ENCODE results near the gene FA2H.
"Not testable (repeated sequence)": the region's sequence is repeated elsewhere in the genome, so short reads cannot be mapped to it uniquely, and the experiment has no call there.

FA2H gene

GRCh38 chr16:74774223-74775139 is at the start of gene FA2H:
Gene FA2H (minus strand): TSS chr16:74774820. CDS start chr16:74774755, 65 bp downstream.
- no peaks in the 10 kb centered on the region for H3K9me3 Mint-ChIP-seq
- DNase-seq (peak; percentile 42), ATAC-seq (replicated peaks) (peak; percentile 84 to 87)
- H3K4me1 Mint-ChIP-seq = peaks cover 18 to 30% of the 10 kb centered on the region in 2 donors
- peaks cover 35 to 57% of the 10 kb centered on the region in 2 donors for H3K27me3 Mint-ChIP-seq
- H3K4me3 Mint-ChIP-seq = peak within 1 kb of the TSS; percentile 53 to 85
- H3K27ac Mint-ChIP-seq = peak within 1 kb of the TSS; percentile 32
- H3K36me3 Mint-ChIP-seq = no peaks in the 10 kb centered on the region

- Mint-ChIP-seq H3K27ac (no peak overlapping the region), H3K4me1 (peaks cover 0 to 6% of the 10 kb centered on the region in 2 donors), H3K9me3 (peaks cover 0 to 6% of the 10 kb centered on the region in 2 donors), H3K36me3 (no peaks in the 10 kb centered on the region), H3K27me3 (peaks cover 30 to 56% of the 10 kb centered on the region in 2 donors), H3K4me3 (no peak overlapping the region)
- DNase-seq (no peak), ATAC-seq (replicated peaks) (no peak)
Measured at GRCh38 chr16:74817851-74818250, 43.2 kb upstream of the FA2H start.

GRCh38 chr16:74813109-74813641 is 38.6 kb upstream of the FA2H start:
- peaks cover 0 to 7% of the 10 kb centered on the region in 2 donors for H3K4me1 Mint-ChIP-seq
- H3K9me3 Mint-ChIP-seq = no peaks in the 10 kb centered on the region
- peaks cover 10 to 40% of the 10 kb centered on the region in 2 donors for H3K27me3 Mint-ChIP-seq
- ATAC-seq (replicated peaks) = peak; percentile 99 to 100
- no peaks in the 10 kb centered on the region for H3K36me3 Mint-ChIP-seq
- DNase-seq = peak; percentile 62
- peak overlapping the region in 1 of 2 donors; percentile 49 for H3K4me3 Mint-ChIP-seq
- no peak overlapping the region for H3K27ac Mint-ChIP-seq

GRCh38 chr16:74811911-74812310 is 37.3 kb upstream of the FA2H start:
- H3K4me1 Mint-ChIP-seq = peaks cover 0 to 7% of the 10 kb centered on the region in 2 donors
- no peak overlapping the region for H3K4me3 Mint-ChIP-seq
- H3K9me3 Mint-ChIP-seq = peaks cover under 1 to 1% of the 10 kb centered on the region in 2 donors
- H3K27me3 Mint-ChIP-seq = peaks cover 11 to 39% of the 10 kb centered on the region in 2 donors
- peaks cover 1% of the 10 kb centered on the region in 2 donors for H3K36me3 Mint-ChIP-seq
- H3K27ac Mint-ChIP-seq = no peak overlapping the region
- ATAC-seq (replicated peaks) (no peak), DNase-seq (no peak)

GRCh38 chr16:74811216-74811615 is 36.6 kb upstream of the FA2H start:
- H3K4me1 Mint-ChIP-seq; H3K27ac Mint-ChIP-seq; H3K4me3 Mint-ChIP-seq; ATAC-seq (replicated peaks); H3K9me3 Mint-ChIP-seq; DNase-seq; H3K36me3 Mint-ChIP-seq: not testable (repeated sequence)
- peaks cover 15 to 45% of the 10 kb centered on the region in 2 donors for H3K27me3 Mint-ChIP-seq

GRCh38 chr16:74807052-74807646 is 32.5 kb upstream of the FA2H start:
- DNase-seq (no peak), ATAC-seq (replicated peaks) (no peak)
- H3K27ac Mint-ChIP-seq = no peak overlapping the region
- no peaks in the 10 kb centered on the region for H3K4me1 Mint-ChIP-seq
- H3K36me3 Mint-ChIP-seq = peaks cover 4% of the 10 kb centered on the region in 2 donors
- no peak overlapping the region for H3K4me3 Mint-ChIP-seq
- peaks cover 8 to 11% of the 10 kb centered on the region in 2 donors for H3K9me3 Mint-ChIP-seq
- peaks cover 12 to 36% of the 10 kb centered on the region in 2 donors for H3K27me3 Mint-ChIP-seq

- DNase-seq (no peak), ATAC-seq (replicated peaks) (no peak)
- Mint-ChIP-seq H3K36me3 (no peaks in the 10 kb centered on the region), H3K4me1 (no peaks in the 10 kb centered on the region), H3K9me3 (peaks cover 4 to 11% of the 10 kb centered on the region in 2 donors), H3K27ac (no peak overlapping the region), H3K27me3 (peaks cover 19 to 53% of the 10 kb centered on the region in 2 donors), H3K4me3 (no peak overlapping the region)
Measured at GRCh38 chr16:74800216-74800871, 25.7 kb upstream of the FA2H start.

GRCh38 chr16:74797414-74797813 is 22.8 kb upstream of the FA2H start:
- DNase-seq (no peak), ATAC-seq (replicated peaks) (no peak)
- Mint-ChIP-seq H3K9me3 (peaks cover 4 to 8% of the 10 kb centered on the region in 2 donors), H3K27me3 (peaks cover 24 to 48% of the 10 kb centered on the region in 2 donors), H3K4me3 (no peak overlapping the region), H3K27ac (no peak overlapping the region), H3K36me3 (no peaks in the 10 kb centered on the region), H3K4me1 (no peaks in the 10 kb centered on the region)

- Mint-ChIP-seq H3K9me3 (peaks cover under 1 to 12% of the 10 kb centered on the region in 2 donors), H3K4me1 (no peaks in the 10 kb centered on the region), H3K27me3 (peaks cover 24 to 38% of the 10 kb centered on the region in 2 donors), H3K4me3 (no peak overlapping the region), H3K36me3 (peaks cover 0 to 1% of the 10 kb centered on the region in 2 donors), H3K27ac (no peak overlapping the region)
- DNase-seq = no peak
- ATAC-seq (replicated peaks) = no peak
Measured at GRCh38 chr16:74795104-74795503, 20.5 kb upstream of the FA2H start.

GRCh38 chr16:74794668-74795067 is 20.0 kb upstream of the FA2H start:
- H3K36me3 Mint-ChIP-seq = peaks cover 0 to 1% of the 10 kb centered on the region in 2 donors
- no peak for ATAC-seq (replicated peaks)
- H3K27ac Mint-ChIP-seq = no peak overlapping the region
- no peak for DNase-seq
- peaks cover 24 to 38% of the 10 kb centered on the region in 2 donors for H3K27me3 Mint-ChIP-seq
- H3K9me3 Mint-ChIP-seq = peaks cover 0 to 11% of the 10 kb centered on the region in 2 donors
- H3K4me1 Mint-ChIP-seq = no peaks in the 10 kb centered on the region
- no peak overlapping the region for H3K4me3 Mint-ChIP-seq

GRCh38 chr16:74793571-74793970 is 19.0 kb upstream of the FA2H start:
- Mint-ChIP-seq H3K4me1 (no peaks in the 10 kb centered on the region), H3K36me3 (peaks cover 1 to 3% of the 10 kb centered on the region in 2 donors), H3K27ac (no peak overlapping the region), H3K27me3 (peaks cover 28 to 42% of the 10 kb centered on the region in 2 donors), H3K9me3 (peaks cover 0 to 13% of the 10 kb centered on the region in 2 donors), H3K4me3 (no peak overlapping the region)
- no peak for DNase-seq
- no peak for ATAC-seq (replicated peaks)

- DNase-seq (no peak), ATAC-seq (replicated peaks) (no peak)
- peaks cover 34 to 39% of the 10 kb centered on the region in 2 donors for H3K27me3 Mint-ChIP-seq
- peaks cover 1 to 3% of the 10 kb centered on the region in 2 donors for H3K36me3 Mint-ChIP-seq
- H3K4me1 Mint-ChIP-seq = no peaks in the 10 kb centered on the region
- no peak overlapping the region for H3K27ac Mint-ChIP-seq
- H3K9me3 Mint-ChIP-seq = peaks cover 0 to 8% of the 10 kb centered on the region in 2 donors
- H3K4me3 Mint-ChIP-seq = no peak overlapping the region
Measured at GRCh38 chr16:74792225-74792624, 17.6 kb upstream of the FA2H start.

GRCh38 chr16:74791749-74792148 is 17.1 kb upstream of the FA2H start:
- H3K27ac Mint-ChIP-seq; DNase-seq; ATAC-seq (replicated peaks); H3K9me3 Mint-ChIP-seq; H3K4me3 Mint-ChIP-seq; H3K4me1 Mint-ChIP-seq; H3K36me3 Mint-ChIP-seq: not testable (repeated sequence)
- peaks cover 31 to 35% of the 10 kb centered on the region in 2 donors for H3K27me3 Mint-ChIP-seq

GRCh38 chr16:74788108-74788507 is 13.5 kb upstream of the FA2H start:
- Mint-ChIP-seq H3K27ac (no peak overlapping the region), H3K9me3 (peaks cover 0 to 8% of the 10 kb centered on the region in 2 donors), H3K27me3 (peaks cover 10 to 23% of the 10 kb centered on the region in 2 donors), H3K36me3 (peaks cover 1 to 3% of the 10 kb centered on the region in 2 donors), H3K4me3 (no peak overlapping the region), H3K4me1 (no peaks in the 10 kb centered on the region)
- ATAC-seq (replicated peaks) (no peak), DNase-seq (no peak)

Data from stimulated activated naive B cell treated with anti-CD40 and anti-IgM and Interleukin-4, amounts not matched to agents 10 μg/mL and 1 μg/mL and 100 μg/mL, for 72 hours (primary cell).